OCI-LY1 (cell line): ENCODE measurements around the gene PTPN14.

ENCODE experiments used
- CTCF ChIP-seq: fragments of 200-600 bp; sonication (generic), shearing (Covaris generic); IDR thresholded peaks from 2 replicates; pipeline ENCODE4 v1.5.1; 2017; ENCODE audit warnings: mild to moderate bottlenecking, antibody characterized with exemption, low read length, moderate library complexity, mixed read lengths
- EZH2 ChIP-seq: fragments of 200-600 bp; sonication (generic), shearing (Covaris generic); IDR thresholded peaks from 2 replicates; pipeline ENCODE4 v1.8.0; 2017; ENCODE audit warnings: borderline replicate concordance, mixed run types, mild to moderate bottlenecking, antibody characterized with exemption, low read length, moderate library complexity, mixed read lengths

- TF ChIP-seq CTCF = no peak
- no peak for TF ChIP-seq EZH2
These were observed 106.2 kb downstream of the PTPN14 start for GRCh38 chr1:214445199-214445598.
